ENCODE measurements around the gene DOCK8.
A peak's percentile ranks its signal among the peaks of the same experiment; 100 is the strongest.

The DOCK8 gene

DNA sequence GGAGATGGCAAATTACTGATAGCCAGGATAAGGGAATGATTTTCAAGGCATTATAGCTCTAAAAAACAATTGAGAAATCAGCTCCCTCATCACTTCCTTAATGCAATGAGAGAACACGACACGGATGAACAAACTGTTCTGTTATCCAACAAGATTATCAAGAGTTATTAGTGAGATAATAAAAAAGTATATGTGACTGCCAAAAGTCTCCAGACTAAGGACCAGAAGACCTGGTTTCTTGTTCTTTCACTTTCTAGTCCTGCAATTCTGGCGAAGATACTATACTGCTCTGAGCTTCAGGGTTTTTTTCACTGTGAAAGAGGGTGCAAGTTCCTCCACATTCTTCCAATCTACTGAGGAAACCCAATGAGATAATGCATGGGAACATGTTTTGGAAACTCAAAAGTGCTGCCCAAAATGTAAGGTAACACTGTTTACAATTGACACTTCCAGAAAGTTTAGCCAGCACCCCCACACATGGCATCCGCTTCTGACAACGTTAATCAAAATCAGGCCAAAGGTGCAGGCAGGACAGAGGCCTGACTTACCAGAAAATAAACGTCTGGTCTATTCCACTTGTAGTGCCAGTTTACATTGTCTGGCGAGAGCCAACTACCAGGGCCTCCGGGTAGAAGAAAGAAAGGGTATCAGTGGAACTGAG lies 254.2 kb downstream of the DOCK8 start:
- peaks cover 27% of the 10 kb centered on the region for H3K4me1 Mint-ChIP-seq (ENCODE audit: low read depth)
- H3K36me3 Mint-ChIP-seq (ENCODE audit: low read depth): peaks cover 31% of the 10 kb centered on the region
- peak overlapping the region; percentile 76 for H3K4me3 Mint-ChIP-seq
- peak overlapping the region; percentile 81 for H3K27ac Mint-ChIP-seq
- H3K9me3 Mint-ChIP-seq: no peaks in the 10 kb centered on the region
- no peaks in the 10 kb centered on the region for H3K27me3 Mint-ChIP-seq (ENCODE audit: low read depth)

DNA sequence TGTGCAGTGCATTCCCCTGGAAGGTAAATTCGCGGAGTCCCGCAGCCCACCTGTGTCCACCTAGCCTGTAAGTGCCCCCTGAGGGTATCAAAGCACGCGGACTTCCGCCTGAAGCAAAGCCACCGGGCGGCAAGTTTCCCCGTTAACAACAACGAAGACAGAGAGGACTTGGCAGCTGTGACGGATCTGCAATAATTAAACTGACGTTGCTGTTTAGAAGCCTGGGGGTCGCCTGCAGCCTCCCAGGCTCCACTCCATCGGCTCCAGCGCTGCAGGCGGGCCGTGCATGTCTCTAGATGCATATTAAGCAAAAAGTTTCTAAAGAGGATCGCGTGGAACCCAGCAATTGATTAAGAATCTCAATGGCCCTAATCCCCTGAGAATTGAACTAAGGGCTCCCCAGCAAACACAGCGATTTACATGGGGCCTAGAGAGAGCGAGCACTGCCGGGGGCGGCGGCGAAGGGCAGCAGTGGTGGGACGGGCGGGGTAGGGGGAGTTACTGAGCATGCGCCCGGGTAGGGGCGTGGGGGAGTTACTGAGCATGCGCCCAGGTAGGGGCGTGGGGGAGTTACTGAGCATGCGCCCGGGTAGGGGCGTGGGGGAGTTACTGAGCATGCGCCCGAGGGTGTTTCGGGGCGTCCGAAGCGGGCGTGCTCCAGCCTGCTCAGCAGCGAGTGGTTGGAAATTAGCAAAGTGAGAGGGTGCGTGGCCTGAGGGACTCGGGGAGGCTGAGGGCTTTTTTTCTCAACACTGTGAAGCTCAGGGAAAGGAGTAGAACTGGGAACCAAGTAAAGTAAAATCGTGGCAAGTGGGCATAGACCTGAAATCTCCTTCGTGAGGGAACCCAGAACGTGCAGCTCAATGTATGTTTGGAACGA lies 255.2 kb downstream of the DOCK8 start:
- Mint-ChIP-seq H3K4me3 (peak overlapping the region; percentile 98), H3K4me1 (ENCODE audit: low read depth) (peaks cover 27% of the 10 kb centered on the region), H3K27ac (peak overlapping the region; percentile 91), H3K27me3 (ENCODE audit: low read depth) (no peaks in the 10 kb centered on the region), H3K36me3 (ENCODE audit: low read depth) (peaks cover 22% of the 10 kb centered on the region), H3K9me3 (no peaks in the 10 kb centered on the region)

DNA sequence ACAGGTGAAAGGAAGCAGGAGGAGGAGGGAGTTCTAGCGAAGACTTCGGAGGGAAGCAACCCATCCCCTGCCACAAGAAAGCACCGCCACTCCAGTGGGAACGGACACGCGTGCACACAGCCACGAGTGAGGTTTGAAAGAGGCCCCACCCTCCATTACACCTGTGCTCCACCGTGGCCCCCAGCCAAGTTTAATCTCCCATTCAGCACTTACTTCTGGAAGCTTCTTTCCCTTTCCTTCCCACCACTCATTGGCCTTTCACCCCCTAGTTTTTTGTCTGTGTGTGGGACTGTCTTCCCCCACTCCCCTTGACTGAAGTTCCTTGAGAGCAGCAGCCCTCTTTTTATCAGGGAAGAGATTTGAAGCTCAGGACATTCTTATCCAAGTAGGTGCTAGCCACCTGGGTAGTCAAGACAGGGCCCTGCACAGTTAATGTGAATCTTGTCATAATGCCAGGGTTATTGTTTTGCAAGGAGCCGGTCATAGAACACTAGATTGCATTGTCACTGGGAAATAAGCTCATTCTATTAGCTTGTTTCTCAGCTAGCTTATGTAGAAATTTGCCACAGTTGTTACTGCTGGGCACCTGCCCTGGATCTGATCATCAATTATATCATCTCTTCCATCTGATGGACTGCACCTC lies 256.0 kb downstream of the DOCK8 start:
- H3K4me3 Mint-ChIP-seq: peak overlapping the region; percentile 98
- H3K27ac Mint-ChIP-seq: peak overlapping the region; percentile 91
- H3K4me1 Mint-ChIP-seq (ENCODE audit: low read depth): peaks cover 25% of the 10 kb centered on the region
- no peaks in the 10 kb centered on the region for H3K9me3 Mint-ChIP-seq
- H3K27me3 Mint-ChIP-seq (ENCODE audit: low read depth): no peaks in the 10 kb centered on the region
- peaks cover 15% of the 10 kb centered on the region for H3K36me3 Mint-ChIP-seq (ENCODE audit: low read depth)

DNA sequence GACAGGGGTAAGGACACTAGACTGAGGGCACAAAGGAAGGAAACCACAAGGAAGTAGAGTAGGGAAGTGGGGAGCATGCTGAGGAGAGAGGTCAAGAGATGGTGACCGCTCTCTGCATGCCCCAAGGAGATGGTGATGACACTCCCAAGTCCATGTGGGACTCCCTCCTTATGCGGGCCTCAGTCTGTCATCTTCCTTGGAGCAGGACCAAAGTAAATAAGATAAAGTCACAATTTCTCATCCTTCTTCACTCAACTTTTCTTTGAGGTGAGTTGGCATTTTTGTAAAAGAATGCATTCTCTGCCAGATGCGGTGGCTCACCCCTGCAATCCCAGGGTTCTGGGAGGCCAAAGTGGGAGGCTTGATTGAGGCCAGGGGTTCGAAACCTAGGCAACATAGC lies 256.7 kb downstream of the DOCK8 start:
- no peak overlapping the region for H3K27ac Mint-ChIP-seq

DNA sequence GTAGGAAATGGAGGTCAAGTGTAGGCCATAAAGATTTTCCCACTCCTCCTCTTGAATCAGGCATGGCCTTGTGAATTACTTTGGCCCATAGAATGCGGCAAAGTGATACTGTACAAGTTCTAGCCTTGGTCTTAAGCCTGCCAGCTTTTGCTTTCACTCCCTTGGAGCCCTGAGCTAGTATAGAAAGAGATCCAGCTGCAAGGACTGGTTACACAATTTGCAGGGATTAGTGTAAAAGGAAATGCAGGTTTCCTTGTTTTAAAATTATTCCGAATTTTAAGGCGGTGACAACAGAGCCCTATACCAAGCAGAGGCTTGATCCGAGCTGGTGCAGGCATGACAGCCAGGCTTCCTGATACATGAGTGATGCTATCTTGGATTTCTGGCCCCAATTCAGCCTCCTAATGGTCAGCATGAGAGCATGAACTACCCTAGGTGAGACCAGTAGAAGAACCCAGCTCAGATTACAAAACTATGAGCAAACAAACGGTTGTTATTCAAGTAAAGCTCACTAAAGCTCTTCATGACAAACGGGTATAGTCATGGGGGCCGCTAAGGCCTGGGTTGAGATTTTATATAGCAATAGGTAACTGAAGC lies 257.9 kb downstream of the DOCK8 start:
- Mint-ChIP-seq H3K9me3 (no peaks in the 10 kb centered on the region), H3K4me3 (no peak overlapping the region), H3K27ac (no peak overlapping the region), H3K4me1 (ENCODE audit: low read depth) (peaks cover 25% of the 10 kb centered on the region), H3K36me3 (ENCODE audit: low read depth) (peaks cover 14% of the 10 kb centered on the region), H3K27me3 (ENCODE audit: low read depth) (no peaks in the 10 kb centered on the region)

More for the DNA sequence above, 256.7 kb downstream of the DOCK8 start:
- Mint-ChIP-seq H3K9me3 (no peaks in the 10 kb centered on the region), H3K4me1 (ENCODE audit: low read depth) (peaks cover 25% of the 10 kb centered on the region), H3K4me3 (peak overlapping the region; percentile 98), H3K36me3 (ENCODE audit: low read depth) (peaks cover 11% of the 10 kb centered on the region), H3K27me3 (ENCODE audit: low read depth) (no peaks in the 10 kb centered on the region)

DNA sequence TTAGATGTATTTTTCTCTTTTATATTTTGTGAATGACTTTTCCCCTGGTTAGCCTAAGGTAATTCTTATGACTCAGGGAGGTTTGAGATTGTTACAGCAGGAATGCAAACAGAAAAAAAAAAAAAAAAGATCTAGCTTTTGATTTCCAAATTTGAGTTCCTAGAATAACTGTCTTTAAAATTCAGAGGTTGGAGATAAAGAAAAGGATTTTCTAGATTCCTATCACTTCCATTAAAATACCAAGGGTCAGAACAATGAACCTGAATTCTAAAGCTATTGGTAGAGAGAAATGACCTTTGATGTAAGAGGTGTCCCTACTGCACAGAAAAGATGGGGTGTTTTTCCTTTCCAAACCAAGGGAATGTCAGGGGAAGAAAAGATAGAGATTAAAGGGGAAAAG lies 262.5 kb downstream of the DOCK8 start:
- H3K36me3 Mint-ChIP-seq (ENCODE audit: low read depth): peaks cover 6% of the 10 kb centered on the region
- no peaks in the 10 kb centered on the region for H3K4me1 Mint-ChIP-seq (ENCODE audit: low read depth)
- no peak overlapping the region for H3K27ac Mint-ChIP-seq
- H3K27me3 Mint-ChIP-seq (ENCODE audit: low read depth): no peaks in the 10 kb centered on the region
- H3K9me3 Mint-ChIP-seq: no peaks in the 10 kb centered on the region
- no peak overlapping the region for H3K4me3 Mint-ChIP-seq

DNA sequence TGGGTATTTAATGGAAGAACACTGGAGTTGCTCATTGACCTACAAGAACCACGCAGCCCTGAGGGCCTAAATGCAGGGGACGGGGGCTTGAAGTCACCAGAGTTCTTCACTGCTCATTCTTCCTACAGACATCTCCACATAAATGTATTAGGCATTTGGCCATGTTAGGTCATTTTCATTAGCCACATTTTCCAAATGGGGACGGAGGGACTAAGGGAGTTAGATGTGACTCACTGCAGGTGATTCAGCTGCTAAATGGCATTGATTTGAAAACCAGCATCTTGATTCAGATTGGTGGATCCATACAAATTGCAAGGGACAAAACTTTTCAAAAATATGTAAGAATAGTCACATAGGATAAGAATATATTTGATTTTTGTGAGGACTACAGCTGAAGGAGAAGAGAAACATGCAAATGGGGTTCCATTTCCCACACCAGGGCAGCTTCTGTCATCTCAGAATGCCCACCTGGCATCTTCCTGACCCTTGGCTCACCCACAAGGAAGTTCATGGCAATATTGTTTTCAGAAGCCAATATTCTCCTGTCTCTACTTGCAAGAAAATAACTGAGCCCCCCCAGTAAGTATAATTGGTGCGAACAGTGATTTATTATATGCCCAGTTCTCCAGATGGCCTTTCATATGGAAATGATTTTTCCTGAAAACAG lies 264.8 kb downstream of the DOCK8 start:
- Mint-ChIP-seq H3K4me3 (no peak overlapping the region), H3K27me3 (ENCODE audit: low read depth) (no peaks in the 10 kb centered on the region), H3K4me1 (ENCODE audit: low read depth) (no peaks in the 10 kb centered on the region), H3K27ac (no peak overlapping the region), H3K36me3 (ENCODE audit: low read depth) (peaks cover 6% of the 10 kb centered on the region), H3K9me3 (no peaks in the 10 kb centered on the region)

DNA sequence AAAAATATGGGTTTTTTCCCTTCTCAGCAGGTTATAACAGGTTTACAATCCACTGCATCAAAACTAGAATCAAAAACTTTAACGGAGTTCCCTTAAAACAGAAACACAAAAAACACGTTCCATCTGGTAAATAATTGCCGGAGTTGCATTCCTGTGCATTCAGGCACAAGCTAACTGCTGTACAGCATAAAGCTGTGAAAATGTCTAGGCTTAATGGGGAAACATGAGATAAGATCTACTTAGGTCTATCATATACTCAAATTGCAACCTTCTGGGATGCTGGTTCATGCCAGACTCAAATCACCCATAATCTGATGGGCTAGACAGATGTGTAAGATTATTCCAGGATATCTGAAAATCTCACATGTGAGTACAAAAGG lies 265.3 kb downstream of the DOCK8 start:
- Mint-ChIP-seq H3K27ac (no peak overlapping the region), H3K9me3 (no peaks in the 10 kb centered on the region), H3K36me3 (ENCODE audit: low read depth) (peaks cover 6% of the 10 kb centered on the region), H3K4me1 (ENCODE audit: low read depth) (no peaks in the 10 kb centered on the region), H3K27me3 (ENCODE audit: low read depth) (no peaks in the 10 kb centered on the region), H3K4me3 (no peak overlapping the region)

DNA sequence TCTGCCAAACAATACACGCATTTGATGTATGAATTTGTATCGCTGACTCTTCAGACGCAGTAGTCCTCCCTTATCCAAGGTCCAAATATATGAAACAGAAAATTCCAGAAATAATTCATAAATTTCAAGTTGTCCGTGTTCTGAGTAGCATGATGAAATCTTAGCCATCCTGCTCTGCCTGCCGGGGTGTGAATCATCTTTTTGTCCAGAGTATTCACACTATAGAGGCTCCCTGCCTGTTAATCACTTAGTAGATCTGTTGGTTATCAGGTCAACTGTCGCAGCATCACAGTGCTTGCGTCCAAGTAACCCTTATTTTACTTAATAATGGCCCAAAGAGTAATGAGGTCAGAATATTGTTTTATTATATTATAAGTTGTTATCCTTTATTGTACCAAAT lies 268.1 kb downstream of the DOCK8 start:
- Mint-ChIP-seq H3K27me3 (ENCODE audit: low read depth) (no peaks in the 10 kb centered on the region), H3K4me3 (no peak overlapping the region), H3K27ac (no peak overlapping the region), H3K9me3 (no peaks in the 10 kb centered on the region), H3K36me3 (ENCODE audit: low read depth) (peaks cover 1% of the 10 kb centered on the region), H3K4me1 (ENCODE audit: low read depth) (no peaks in the 10 kb centered on the region)

DNA sequence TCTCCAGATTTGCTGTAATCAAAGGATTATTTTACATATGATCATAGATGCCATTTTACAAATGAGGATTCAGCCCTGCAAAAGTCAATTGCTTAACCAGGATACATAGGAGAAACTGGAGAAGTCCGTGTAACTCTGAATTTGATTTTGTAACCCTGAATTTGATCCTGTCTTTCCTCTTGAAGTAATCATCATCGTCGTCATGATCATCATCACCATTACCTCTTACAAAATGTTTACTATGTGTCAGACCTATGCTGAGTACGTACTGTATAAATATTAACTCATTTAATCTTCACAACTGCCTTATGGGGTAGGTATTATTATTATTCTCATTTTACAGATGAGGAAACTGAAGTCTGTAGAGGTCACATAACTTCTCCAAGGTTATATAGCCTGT lies 271.5 kb downstream of the DOCK8 start:
- Mint-ChIP-seq H3K4me3 (no peak overlapping the region), H3K9me3 (no peaks in the 10 kb centered on the region), H3K36me3 (ENCODE audit: low read depth) (peaks cover 1% of the 10 kb centered on the region), H3K27me3 (ENCODE audit: low read depth) (no peaks in the 10 kb centered on the region), H3K27ac (no peak overlapping the region), H3K4me1 (ENCODE audit: low read depth) (no peaks in the 10 kb centered on the region)

DNA sequence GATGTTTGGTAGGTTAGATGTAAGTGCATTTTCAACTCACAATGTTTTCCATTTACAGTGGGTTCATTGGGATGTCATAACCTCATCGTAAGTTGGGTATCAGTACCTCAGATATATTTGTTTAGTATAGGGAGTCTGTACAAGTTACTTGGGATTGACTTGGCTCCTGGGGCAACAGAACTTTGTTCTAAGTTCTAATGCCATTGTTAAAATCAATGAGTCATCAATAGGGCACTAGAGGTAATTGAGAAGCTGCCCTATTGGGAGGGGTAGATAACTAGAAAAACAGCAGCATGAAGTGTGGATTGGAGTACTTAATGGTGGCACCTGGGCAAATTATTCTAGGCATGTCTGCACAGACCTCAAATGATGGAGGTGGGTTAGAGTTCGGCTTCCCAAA lies 272.8 kb downstream of the DOCK8 start:
- no peaks in the 10 kb centered on the region for H3K9me3 Mint-ChIP-seq
- H3K4me1 Mint-ChIP-seq (ENCODE audit: low read depth): no peaks in the 10 kb centered on the region
- no peaks in the 10 kb centered on the region for H3K27me3 Mint-ChIP-seq (ENCODE audit: low read depth)
- no peak overlapping the region for H3K4me3 Mint-ChIP-seq
- H3K27ac Mint-ChIP-seq: no peak overlapping the region
- H3K36me3 Mint-ChIP-seq (ENCODE audit: low read depth): peaks cover 1% of the 10 kb centered on the region

DNA sequence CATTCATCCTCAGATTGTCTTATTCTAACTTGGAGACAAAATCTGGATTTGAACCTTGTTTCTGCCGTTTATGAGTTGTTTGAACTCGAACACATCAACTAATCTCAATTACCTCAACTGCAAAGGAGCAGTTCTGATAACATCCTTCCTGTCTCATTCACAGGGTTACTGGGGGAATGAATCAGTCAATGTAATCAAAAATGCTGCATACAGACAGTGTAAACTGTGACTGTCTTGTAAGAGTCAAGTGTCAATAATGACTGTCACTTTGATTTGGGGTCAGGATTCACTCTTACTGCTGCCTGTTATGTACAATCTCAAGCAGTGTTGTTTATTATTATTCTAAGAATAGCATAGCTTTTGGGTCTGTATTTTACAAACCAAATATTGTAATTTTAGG lies 273.8 kb downstream of the DOCK8 start:
- Mint-ChIP-seq H3K4me1 (ENCODE audit: low read depth) (no peaks in the 10 kb centered on the region), H3K27ac (no peak overlapping the region), H3K9me3 (no peaks in the 10 kb centered on the region)

DNA sequence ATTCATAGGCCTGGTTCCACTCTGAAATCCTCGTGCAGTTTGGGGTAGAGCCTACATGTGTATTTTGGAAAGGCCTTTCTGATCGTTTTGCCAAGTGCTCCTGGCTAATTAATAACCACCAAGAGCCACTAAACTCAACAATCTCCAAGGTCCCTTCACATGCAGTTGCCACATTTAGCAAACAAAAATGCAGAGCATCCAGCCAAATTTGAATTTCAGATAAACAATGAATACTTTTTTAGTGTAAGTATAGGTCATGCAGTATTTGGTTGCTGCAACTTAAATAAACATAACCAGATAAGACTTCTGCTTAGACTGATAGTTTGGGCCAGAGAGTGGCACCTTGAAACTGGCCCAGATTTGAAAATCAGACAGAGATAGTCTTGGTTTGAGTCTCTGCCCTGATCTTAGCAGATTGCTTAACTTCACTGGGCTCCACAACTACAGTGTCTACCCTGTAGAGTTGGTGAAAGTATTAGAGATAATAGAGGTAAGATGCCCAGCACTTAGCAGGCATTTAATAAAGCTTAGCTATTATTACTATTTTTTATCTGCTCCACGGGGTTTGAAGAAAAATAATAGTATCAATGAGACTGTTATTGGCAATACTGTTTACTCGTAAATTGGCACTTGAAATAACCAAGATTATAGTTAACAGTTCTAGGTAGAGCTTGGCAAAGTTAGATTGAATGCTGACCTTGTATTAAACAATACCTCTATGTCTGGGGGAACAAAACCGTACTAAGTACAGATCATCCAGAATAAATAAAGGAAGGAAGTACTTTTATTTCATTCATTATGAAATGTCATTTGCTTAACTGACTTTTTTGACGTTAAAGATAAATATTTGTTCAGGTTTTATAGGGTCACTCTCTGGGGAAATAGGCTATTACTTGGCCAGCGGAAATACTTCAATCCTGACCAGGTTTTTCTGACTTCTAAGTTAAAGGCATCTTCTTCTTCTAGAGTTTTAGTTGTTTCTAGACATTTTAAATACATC lies 274.8 kb downstream of the DOCK8 start:
- Mint-ChIP-seq H3K4me3 (no peak overlapping the region), H3K27ac (no peak overlapping the region), H3K4me1 (ENCODE audit: low read depth) (no peaks in the 10 kb centered on the region), H3K9me3 (no peaks in the 10 kb centered on the region), H3K36me3 (ENCODE audit: low read depth) (peaks cover 1% of the 10 kb centered on the region), H3K27me3 (ENCODE audit: low read depth) (no peaks in the 10 kb centered on the region)

More for the DNA sequence above, 273.8 kb downstream of the DOCK8 start:
- Mint-ChIP-seq H3K27me3 (ENCODE audit: low read depth) (no peaks in the 10 kb centered on the region), H3K36me3 (ENCODE audit: low read depth) (peaks cover 1% of the 10 kb centered on the region), H3K4me3 (no peak overlapping the region)

Data from T-helper 1 cell treated with Interleukin-12 subunit alpha and Interleukin-12 subunit beta and Interleukin-4 antibody, amounts not matched to agents 30 μg/mL and 1 μg/mL, for 36 hours (primary cell).